ENCODE results near the gene CAPZA3. TPM values are rescaled to one million over a fixed set of nuclear protein-coding genes. Genes with fewer than 3 reads are reported as not detected.
"Not testable (repeated sequence)": the region's sequence is repeated elsewhere in the genome, so short reads cannot be mapped to it uniquely, and the experiment has no call there.

Gene CAPZA3, protein sequence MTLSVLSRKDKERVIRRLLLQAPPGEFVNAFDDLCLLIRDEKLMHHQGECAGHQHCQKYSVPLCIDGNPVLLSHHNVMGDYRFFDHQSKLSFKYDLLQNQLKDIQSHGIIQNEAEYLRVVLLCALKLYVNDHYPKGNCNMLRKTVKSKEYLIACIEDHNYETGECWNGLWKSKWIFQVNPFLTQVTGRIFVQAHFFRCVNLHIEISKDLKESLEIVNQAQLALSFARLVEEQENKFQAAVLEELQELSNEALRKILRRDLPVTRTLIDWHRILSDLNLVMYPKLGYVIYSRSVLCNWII
- total RNA-seq (2014; rRNA removed; shearing (Covaris generic)), result not detected in 2 replicates

DNA sequence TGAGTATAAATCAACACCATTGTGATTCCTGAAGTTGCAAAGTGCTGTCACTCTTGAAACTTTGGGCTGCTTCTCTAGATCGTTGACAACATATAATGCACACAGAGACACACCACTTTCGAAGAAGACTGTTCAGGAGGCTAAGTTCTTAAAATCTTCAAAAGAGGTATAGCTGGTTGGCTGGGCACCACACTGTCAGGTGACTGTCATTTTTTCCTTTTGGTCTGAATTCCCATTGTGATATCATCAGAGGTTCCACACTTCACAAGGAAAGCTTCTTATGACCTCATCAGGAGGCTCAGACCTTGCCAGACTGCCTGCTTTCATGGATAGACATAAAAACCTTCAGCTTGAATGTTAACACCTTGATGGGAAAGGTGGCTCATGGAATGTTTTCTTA lies at the start of gene CAPZA3, which contains the start of gene PLCZ1:
TSS of gene CAPZA3 (plus strand) at position 301 of the 400 bp plus-strand sequence. CDS start 150 bp downstream, outside the sequence.
TSS of gene PLCZ1 (minus strand) at position 194 of the 400 bp plus-strand sequence. CDS start 641 bp downstream, outside the sequence.
- DNase-seq (ENCODE audit: low spot score), result no peak

DNA sequence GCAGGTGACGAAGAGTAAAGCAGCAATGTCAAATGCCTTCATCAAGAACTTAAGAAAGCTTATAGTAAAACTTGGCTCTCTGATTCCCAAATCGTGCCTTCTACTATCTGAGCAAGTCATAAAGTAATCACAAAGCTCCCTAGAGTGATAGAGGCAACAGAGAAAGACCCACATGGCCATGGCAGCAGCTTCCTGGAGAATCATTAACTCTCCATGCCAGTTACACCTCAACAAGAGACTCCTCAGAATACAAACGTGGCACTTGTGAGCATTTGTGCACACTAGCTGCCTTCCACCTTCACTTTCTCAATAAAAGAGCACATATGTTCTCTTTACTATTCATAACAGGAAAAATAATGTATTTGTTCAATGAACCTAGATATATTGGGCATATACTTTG lies 48.1 kb upstream of the CAPZA3 start:
- no peak for DNase-seq (ENCODE audit: low spot score)

DNA sequence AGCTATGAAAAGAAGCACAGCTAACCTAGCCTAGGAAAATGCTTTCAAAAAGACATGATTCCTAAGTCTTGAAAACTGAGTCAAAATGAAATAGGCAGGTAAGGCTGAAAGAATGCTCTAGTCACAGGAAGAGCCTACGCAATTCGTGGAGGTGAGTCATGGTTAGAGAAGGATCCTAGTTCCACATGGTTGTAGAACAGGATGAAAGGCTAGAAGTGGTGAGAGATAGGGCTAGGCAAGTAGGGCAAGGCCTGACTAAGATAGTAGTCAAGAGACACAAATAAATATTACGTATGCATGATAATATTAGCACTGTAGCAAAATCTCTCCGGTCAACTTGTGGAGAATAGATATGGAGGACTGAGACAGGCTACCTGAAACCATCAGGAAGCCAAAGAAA lies 47.3 kb upstream of the CAPZA3 start:
- peak; percentile 60 for DNase-seq (ENCODE audit: low spot score)

DNA sequence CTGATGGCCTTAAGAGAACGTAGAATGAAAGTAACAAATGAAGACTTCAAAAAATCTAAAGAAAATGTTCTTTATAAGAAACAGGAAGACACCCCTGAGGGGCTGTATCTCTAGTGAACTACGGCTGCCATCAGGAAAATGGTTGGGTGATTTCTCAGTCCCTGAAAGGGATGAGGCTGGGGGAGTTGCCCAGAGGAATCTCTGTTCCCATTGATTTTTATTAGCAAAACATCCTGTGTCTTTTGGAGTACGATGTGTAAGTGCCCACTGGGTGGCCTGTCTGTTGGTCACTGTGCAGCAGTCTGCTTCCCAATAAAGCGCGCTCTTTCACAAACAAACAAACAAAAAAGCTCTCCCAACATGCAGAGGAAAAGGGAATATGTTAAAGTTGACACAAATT lies 43.9 kb upstream of the CAPZA3 start:
- DNase-seq (ENCODE audit: low spot score), result not testable (repeated sequence)

DNA sequence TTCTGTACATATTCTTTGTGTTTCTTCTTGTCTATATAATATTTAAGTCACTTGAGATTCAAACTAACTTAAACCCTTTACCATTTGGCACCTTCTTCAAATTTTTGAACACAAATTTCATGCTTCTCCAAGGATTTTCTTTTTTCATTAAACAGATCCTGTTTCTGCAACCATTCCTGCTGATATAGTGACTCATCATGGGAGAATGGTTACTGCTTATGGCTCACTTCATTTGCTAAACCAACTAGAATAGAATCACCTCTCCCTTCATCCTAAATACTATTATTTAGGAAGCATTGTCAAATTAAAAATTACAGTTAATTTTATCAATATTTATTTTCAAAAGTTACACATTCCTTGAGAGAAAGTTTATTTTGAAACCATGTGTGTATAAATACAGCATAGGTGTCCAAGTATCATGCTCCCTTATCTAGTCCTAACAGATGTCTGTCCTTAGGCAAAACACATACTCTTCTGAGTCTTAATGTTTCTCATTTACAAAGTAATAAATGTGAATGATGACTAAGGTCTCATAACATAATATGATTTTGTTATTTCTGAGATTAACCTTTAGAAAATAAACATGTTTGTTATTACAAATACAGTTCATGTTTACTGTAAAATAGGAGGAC lies 40.8 kb upstream of the CAPZA3 start:
- DNase-seq (ENCODE audit: low spot score), result peak; percentile 19

DNA sequence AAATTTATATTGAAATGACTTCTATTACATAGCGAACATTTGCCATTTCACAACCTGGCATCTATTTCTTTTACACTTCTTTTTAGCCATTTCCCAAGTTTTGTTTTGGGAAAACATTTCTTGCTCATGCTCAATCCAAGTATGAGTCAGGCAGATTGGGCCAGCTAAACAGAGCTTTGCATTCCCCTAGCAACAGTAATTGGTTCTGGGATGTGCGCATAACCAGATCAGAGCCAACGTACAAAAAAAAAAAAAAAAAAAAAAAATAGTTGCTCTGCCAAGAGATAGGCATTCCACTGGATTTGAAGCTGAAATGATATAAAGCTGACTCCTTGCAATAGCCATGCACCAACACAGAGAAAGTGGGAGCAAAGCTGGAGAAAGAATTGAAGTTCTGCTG lies 37.6 kb upstream of the CAPZA3 start:
- DNase-seq (ENCODE audit: low spot score), result no peak

DNA sequence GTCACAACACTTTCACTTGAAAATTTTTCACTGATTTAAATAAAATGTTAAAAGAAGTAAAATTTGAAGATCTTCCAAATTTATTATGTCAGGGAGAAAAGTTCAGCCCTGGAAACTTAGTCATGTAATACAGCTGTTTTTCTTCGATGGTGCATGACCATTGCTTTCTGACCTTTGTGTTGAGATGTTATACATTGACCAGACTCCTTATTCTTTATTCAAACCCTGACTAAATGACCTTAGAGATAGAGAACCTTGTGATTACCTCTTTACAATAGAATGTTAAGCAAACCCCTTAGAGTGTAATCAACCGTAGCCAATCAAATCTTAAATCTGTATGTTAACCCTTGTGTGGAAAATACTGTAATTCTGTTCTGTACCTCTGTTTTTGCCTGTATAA lies 34.6 kb upstream of the CAPZA3 start:
- DNase-seq (ENCODE audit: low spot score), result no peak

DNA sequence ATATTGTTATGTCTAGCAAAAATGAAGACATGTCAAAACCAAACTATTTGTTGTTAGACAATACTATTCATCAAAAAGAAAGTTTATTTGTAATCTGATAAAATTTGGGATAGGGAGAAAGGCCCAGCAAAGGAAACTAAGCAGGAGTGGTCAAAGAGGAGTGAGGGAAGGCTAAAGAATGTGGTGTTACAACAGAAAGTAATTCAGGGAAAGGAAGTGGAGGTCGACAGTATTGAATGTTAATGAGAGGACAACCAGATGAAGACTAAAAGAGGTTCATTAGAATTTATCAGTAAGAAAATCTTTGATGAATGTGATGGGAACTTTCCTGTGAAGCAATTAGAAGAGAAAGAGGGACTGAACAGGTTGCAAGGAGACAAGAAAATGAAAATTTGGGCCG lies 34.0 kb upstream of the CAPZA3 start:
- no peak for DNase-seq (ENCODE audit: low spot score)

DNA sequence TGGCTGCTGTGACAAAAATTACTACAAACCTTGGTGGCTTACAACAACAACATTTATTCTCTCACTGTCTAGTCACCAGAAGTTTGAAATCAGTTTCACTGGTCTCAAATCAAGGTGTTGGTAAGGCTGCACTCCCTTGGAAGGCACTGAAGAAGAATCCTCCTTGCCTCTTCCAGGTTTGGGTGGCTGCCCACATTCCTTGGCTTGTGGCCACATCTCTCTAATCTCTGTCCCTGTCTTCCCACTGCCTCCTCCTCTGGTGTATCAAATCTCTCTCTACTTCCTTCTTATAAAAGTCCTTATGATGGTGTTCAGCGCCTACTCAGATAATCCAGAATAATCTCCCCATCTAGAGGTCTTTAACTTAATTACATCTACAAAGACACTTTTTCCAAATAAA lies 31.1 kb upstream of the CAPZA3 start:
- DNase-seq (ENCODE audit: low spot score), result no peak

DNA sequence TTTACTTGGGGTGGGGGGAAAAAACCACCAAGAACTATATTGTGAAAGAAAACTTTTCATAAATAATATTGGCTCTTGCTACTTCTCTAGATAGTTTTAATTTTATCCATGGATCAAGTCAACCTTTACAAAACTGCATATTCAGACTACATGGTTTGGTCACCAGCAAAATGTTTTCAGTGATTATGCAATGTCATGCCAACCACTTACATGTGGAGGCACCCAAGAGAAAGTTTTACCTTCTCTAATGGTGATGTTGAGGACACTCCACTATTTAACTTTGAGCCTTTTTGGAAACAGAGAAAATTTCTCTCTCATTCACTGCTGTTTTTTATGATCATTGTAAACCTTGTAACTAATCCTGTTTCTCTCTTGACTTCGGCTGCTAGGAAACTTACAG lies 21.7 kb upstream of the CAPZA3 start:
- DNase-seq (ENCODE audit: low spot score), result no peak

DNA sequence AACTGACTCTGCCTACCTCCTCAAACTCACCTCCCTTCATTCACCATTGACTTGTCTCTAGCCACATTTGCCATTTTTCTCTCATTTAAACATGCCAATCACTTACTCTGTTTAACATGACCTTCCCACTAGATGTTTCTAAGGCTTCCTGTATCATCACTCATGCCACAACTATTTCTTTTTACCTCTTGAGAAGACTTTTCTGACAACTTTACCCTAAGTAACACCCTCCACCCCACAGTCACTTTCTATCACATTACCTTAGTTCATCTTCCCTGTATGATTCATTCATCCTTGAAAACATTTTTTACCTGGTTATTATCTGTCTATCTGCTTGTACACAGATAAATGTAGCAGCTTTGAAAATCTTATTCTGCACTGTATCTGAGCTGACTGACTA lies 19.5 kb upstream of the CAPZA3 start:
- DNase-seq (ENCODE audit: low spot score), result no peak

DNA sequence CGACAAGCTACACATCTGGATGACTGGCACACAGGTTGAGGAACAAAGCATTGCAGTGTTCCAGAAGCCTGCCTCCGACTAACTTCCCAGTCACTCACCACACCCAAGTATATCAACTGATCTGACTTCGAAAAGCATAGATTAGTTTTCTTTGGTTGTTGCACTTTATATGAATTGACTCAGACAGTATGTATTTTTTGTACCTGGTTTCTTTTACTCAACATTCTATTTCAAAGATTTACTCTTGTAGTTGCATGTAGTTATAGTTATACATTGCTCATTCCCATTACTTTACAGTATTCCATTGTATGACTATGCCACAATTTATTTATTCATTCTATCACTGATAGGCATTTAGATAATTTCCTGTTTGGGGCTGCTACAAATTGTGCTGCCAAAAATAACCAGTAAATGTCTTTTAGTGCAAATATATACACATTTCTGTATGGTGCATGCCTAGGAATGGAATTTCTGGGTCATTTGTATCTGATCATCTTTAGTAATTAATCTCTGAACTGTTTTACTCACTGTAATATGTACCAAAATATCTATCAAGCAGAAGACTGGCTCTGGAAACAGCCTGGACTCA lies 17.9 kb upstream of the CAPZA3 start:
- no peak for DNase-seq (ENCODE audit: low spot score)

DNA sequence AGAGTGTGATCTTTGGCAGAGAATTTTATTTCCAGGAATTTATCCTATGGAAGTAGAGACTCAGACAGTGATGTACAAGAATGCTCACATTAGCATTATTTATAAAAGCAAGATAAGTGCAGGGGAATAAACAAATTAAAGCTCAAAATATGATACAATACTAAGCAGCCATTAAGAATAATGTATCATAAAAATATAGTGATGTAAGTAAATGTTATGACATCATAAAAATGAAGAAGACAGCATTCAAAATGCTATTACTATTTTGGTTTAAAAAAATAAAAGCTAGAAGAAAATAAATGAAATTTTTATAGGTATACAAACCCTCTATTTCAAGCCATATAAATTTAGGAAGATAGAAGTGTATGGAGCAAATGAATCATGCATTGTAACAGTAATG lies 17.2 kb upstream of the CAPZA3 start:
- DNase-seq (ENCODE audit: low spot score), result no peak

DNA sequence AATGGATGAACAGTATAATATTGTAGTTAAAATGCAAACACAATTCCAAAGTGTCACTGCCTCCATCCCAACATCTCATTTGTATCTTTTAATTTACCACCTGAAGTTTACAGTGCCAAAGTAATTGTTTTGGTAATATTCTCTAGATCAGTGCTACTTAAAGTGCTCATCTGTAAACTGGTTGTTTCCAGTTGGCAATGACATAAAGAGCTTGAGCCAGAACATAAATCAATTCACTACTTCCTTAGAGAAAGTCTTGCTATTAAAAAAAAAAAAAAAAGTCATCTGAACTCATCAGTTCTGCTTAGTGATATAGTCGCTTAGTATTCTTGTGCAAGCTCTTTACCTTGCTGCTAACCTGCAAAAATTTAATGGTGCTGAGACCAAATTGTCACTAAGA lies 16.5 kb upstream of the CAPZA3 start:
- no peak for DNase-seq (ENCODE audit: low spot score)

DNA sequence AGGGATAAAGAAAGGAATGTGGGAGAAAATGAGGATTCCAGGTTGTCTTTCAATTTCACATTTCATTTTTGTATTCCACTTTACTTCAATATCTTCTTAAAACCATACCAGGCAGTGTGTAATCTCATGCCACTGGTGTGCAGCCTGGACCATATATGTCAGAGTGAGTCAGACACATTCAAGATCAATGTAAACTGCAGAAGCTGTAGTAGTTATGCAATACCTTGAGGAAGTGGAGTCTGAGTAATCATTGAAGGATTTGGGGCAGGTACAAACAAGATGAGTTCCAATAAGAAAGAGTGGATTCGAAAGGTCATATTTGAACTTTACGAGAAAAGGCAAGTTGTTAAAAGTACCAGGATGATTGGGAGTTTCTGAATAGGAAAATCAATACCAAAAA lies 14.2 kb upstream of the CAPZA3 start:
- DNase-seq (ENCODE audit: low spot score), result peak; percentile 53

DNA sequence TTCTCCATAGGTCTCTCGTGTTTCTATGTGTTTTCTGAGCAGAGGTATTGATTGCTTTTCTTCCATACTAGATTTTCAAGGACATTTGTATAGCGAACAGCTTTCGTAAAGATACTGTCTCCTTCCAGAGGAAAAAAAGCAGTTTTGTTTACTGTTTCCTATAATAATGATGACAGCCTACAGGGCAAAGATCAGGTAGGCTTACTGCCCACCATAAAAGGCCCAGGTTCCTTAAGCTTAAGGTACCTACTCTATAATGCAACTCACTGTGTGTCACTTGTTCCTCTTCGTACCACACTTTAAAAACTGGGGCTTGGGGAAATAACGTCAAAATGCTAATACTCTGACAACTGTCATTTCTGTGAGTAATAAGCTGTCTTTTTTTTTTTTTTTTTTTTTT lies 6.8 kb upstream of the CAPZA3 start:
- no peak for DNase-seq (ENCODE audit: low spot score)

DNA sequence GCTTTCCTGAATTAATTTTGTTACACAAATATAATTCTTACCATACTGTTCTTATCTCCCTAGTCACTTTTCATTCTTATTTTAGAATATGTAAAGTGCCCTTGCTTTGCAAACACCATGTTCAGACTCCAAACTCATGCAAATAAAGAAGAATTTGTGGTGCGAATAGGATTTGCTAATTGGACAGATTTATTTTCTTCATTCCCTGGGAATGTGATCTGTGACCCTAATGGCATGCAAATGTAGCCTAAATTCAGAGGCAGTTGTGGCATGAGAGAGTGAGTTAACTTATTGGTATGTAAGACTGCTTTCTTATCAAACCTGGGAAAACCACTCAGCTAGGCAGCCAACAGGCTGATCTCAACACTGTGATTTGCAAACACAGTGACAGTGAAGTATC lies 10.0 kb downstream of the CAPZA3 start:
- DNase-seq (ENCODE audit: low spot score), result peak; percentile 93

DNA sequence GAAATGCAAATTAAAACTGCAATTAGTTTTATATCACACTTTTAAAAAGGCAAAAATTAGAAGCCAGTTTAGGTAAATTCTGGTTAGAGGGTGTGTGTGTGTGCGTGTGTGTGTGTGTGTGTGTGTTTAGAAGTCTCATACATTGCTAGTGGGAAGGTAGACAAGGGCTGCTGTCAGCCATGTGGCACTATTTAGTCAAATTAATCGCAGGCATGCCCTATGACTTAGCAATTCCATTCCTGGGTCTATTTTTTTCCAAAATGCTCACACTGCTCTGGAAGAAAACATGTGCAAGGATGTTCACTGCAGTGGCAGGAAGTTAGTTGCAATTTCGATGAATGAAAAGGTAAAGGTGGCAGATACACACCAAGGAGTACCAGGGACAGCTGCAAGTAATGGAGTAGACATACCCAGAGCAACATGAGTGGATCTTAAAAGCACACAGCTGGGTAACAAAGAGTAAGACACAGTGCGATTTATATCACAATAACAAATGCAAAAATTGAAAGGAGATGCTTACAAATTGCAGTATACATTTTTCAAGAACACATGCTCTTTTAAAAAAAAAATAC lies 11.6 kb downstream of the CAPZA3 start:
- DNase-seq (ENCODE audit: low spot score), result no peak

DNA sequence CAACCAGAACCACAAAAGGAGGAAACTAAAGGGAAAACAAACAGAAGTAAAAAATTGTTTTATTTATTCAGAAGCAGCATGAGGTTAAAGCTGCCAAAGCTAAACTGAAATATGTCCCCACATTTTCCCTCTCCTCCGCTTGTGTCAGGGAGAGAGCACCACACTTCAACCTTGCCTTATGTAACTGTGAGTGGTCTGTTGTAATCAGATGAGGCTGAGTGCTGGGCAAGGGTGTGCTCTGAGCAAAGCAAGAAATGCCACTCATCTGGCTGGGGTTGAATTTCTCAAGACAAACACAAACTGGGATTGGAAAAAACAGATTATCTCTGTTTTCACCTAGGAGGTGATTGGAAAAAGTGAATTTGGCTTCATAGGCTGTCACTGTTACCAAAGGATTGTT lies 12.2 kb downstream of the CAPZA3 start:
- DNase-seq (ENCODE audit: low spot score), result no peak

DNA sequence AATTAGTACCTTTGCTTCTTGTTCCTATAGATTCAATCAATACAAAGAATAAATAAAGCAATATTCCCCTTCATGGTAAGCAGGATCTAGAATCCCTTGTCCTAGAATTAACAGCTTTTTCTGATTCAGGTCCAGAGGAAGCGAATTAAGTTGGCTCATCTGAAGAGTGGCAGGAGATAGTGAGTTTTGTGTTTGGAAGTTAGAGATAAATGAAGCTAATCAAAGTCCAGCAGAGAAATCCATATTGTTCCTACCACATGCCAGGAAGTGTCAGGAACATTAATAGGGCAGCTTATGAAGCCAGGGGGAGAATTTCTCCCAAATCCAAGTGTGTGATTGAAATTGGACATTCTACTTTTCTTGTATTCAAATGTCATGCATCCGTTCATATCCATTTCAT lies 13.9 kb downstream of the CAPZA3 start:
- no peak for DNase-seq (ENCODE audit: low spot score)

DNA sequence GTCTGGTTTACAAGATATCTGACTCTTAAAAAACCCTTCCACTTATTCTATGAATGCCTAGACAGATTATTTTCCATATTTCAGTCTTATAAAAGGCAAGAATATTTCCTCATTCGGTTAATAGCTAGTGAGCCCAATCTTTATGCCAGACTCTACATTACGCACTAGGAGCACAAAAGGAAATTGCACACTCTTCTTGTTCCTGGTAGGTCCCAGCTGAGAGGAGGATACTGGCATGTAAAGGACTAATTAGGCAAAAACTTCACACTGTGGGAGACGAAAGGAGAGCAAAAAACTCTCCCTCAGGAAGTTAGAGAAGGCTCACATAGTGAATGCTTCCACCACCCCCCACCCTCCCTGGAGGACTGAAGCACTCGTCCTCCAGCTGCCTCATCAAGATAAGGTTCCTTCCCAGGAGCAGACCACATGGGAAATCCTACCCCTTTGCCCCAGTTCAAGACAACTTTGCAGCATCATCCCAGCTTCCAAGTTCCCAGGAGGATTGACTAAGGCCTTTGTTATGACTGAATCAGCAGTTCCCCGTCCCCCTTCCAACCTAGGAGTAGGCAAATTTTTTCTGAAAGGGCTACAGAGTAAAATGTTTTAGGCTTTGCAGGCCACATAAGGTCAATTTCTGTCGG lies 14.5 kb downstream of the CAPZA3 start:
- peak; percentile 85 for DNase-seq (ENCODE audit: low spot score)

DNA sequence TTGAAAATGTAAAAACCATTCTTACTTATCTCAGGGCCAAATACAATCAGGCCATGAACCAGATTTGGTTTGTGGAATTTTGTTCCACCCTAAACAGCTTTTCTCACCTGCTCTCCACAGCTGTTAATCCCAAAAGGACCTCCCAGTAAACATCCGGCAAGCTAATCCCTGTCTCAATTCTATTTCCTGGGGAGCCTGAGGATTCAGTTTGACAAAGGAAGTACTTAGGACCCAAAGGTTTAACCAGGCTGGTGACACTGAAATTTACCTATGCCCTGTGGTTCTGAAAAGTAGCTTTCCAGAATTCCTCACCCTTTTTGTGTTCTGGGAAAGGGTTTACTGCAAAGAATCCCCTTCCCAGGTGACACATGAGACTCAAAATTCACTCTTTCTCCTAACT lies 15.0 kb downstream of the CAPZA3 start:
- DNase-seq (ENCODE audit: low spot score), result no peak

Data from A172 (cell line).